Measurements from ENCODE around the gene KLF7. TPM values are rescaled to one million over a fixed set of nuclear protein-coding genes. Genes with fewer than 3 reads are reported as not detected.

The KLF7 gene
- total RNA-seq, 2 experiments from 2014 or later = 90.1 to 96.9 TPM

DNA sequence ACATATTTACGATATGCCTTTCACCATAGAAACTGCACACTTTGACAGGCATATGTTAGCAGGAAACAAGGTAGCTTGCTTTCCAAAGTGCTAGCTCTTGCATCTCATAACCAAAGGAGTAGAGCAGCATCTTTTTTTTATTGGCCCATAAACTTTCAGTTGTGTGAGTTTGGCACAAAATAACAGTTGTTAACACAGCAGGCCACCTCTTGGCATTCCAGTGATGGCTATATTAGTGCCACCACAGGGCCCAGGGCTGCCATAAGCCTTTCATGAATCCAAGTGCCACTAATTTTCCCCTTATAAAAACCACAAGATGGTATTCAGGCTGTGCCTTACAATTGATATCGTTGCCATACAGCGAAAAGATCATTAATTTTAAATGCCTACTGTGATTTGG, 40.3 kb upstream of the KLF7 start:
- Histone ChIP-seq H3K36me3 (ENCODE audit: insufficient read depth, low read length) (no peaks in the 10 kb centered on the region), H3K4me3 (ENCODE audit: low read length) (no peak overlapping the region), H3K9me3 (ENCODE audit: control insufficient read depth in 1 of 2, insufficient read depth in 1 of 2, low read length in 2 of 2) (no peaks in the 10 kb centered on the region), H3K4me1 (ENCODE audit: insufficient read depth, low read length) (no peaks in the 10 kb centered on the region), H3K27me3 (ENCODE audit: control insufficient read depth in 1 of 2, insufficient read depth in 2 of 2, low read length in 2 of 2) (no peaks in the 10 kb centered on the region), H3K27ac (ENCODE audit: low read depth in 1 of 2, low read length in 2 of 2) (no peak overlapping the region)
- Mint-ChIP-seq H3K27me3 (no peaks in the 10 kb centered on the region), H3K36me3 (ENCODE audit: low read depth) (no peaks in the 10 kb centered on the region), H3K27ac (no peak overlapping the region), H3K4me3 (no peak overlapping the region), H3K9me3 (no peaks in the 10 kb centered on the region), H3K4me1 (ENCODE audit: low read depth) (no peaks in the 10 kb centered on the region)
- TF ChIP-seq, protein P1, sequence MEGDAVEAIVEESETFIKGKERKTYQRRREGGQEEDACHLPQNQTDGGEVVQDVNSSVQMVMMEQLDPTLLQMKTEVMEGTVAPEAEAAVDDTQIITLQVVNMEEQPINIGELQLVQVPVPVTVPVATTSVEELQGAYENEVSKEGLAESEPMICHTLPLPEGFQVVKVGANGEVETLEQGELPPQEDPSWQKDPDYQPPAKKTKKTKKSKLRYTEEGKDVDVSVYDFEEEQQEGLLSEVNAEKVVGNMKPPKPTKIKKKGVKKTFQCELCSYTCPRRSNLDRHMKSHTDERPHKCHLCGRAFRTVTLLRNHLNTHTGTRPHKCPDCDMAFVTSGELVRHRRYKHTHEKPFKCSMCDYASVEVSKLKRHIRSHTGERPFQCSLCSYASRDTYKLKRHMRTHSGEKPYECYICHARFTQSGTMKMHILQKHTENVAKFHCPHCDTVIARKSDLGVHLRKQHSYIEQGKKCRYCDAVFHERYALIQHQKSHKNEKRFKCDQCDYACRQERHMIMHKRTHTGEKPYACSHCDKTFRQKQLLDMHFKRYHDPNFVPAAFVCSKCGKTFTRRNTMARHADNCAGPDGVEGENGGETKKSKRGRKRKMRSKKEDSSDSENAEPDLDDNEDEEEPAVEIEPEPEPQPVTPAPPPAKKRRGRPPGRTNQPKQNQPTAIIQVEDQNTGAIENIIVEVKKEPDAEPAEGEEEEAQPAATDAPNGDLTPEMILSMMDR (IDR thresholded peaks at IDR 0.05) = no peak
- ChIA-PET POLR2A (no interaction called here), CTCF (no interaction called here)
- ATAC-seq (ENCODE audit: poor library complexity) (no peak), DNase-seq (no peak)
- intact Hi-C loops (cut with DNase I, micrococcal nuclease) = no loop called here

DNA sequence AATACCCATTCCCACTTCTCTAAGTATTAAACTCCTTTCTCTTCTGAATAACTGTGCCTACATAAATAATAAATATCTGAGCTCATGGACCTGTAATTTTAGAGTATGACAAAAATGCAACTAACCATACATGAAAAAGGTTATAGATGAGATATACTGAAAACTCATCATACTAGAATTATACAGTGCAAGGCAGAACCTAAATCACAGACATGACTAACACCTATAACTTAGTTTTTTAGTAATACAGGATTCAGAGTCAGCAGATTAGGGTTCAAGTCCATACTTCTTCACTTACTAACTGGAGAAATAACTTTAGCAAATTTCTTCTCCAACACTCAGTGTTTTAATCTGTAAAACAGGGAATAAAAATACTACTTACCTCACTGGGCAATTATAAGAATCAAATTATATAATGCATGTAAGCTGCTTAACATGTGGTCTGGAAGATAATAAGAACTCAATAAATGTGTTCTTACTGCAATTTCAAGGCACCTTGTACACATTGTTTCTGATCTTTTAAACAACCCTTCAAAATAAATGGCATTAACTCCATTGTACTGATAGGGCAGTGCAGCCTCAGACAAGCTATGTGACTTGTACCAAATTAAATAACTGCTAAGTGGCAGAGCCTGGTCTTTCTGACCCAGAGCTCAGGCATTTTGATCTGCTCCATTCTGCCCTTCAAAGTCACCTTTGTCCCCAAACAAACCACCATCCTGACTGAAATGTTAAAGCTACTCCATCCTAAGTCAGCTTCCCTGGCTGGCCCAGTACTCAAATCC, 39.6 kb upstream of the KLF7 start:
- TF ChIP-seq, protein P1 (IDR thresholded peaks at IDR 0.05) = no peak
- Mint-ChIP-seq H3K27me3 (no peaks in the 10 kb centered on the region), H3K9me3 (no peaks in the 10 kb centered on the region), H3K36me3 (ENCODE audit: low read depth) (no peaks in the 10 kb centered on the region), H3K4me1 (ENCODE audit: low read depth) (no peaks in the 10 kb centered on the region), H3K27ac (no peak overlapping the region), H3K4me3 (no peak overlapping the region)
- intact Hi-C loops (cut with DNase I, micrococcal nuclease) = no loop called here
- no peaks in the 10 kb centered on the region for H3K4me1 ChIP-seq (ENCODE audit: insufficient read depth, low read length)
- H3K4me3 ChIP-seq (ENCODE audit: low read length) = no peak overlapping the region
- H3K36me3 ChIP-seq (ENCODE audit: insufficient read depth, low read length) = no peaks in the 10 kb centered on the region
- ChIA-PET CTCF (no interaction called here), POLR2A (interaction anchor here (0.9 kb wide), 1 partner anchor 63 kb away, joined by 3 read pairs; no protein-coding TSS in a partner anchor)
- no peak overlapping the region for H3K27ac ChIP-seq (ENCODE audit: low read depth in 1 of 2, low read length in 2 of 2)
- no peak for ATAC-seq (ENCODE audit: poor library complexity)
- DNase-seq = no peak
- no peaks in the 10 kb centered on the region for H3K27me3 ChIP-seq (ENCODE audit: control insufficient read depth in 1 of 2, insufficient read depth in 2 of 2, low read length in 2 of 2)
- H3K9me3 ChIP-seq (ENCODE audit: control insufficient read depth in 1 of 2, insufficient read depth in 1 of 2, low read length in 2 of 2) = no peaks in the 10 kb centered on the region

DNA sequence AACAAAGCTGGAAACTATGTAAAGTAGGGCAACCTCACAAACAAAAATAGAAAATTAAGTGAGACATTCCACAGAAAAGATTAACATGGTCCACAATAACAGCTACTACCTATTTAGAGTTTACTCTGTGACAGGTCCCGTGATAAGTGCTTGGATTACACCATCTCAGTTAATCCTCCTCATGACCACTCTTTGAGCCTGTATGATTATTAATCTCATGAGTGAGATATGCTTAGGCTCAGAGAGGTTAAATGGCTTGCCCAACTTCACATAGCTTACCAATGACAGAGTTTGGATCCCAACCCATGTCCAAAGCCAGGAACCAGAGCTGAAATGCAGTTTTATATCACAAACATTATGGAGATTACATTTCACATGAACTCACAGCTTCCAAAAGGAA, 37.3 kb upstream of the KLF7 start:
- CTCF ChIA-PET = no interaction called here
- Mint-ChIP-seq H3K27ac (no peak overlapping the region), H3K4me3 (no peak overlapping the region), H3K9me3 (no peaks in the 10 kb centered on the region), H3K27me3 (no peaks in the 10 kb centered on the region), H3K36me3 (ENCODE audit: low read depth) (no peaks in the 10 kb centered on the region), H3K4me1 (ENCODE audit: low read depth) (no peaks in the 10 kb centered on the region)
- no peaks in the 10 kb centered on the region for H3K36me3 ChIP-seq (ENCODE audit: insufficient read depth, low read length)
- no peaks in the 10 kb centered on the region for H3K9me3 ChIP-seq (ENCODE audit: control insufficient read depth in 1 of 2, insufficient read depth in 1 of 2, low read length in 2 of 2)
- H3K27me3 ChIP-seq (ENCODE audit: control insufficient read depth in 1 of 2, insufficient read depth in 2 of 2, low read length in 2 of 2) = no peaks in the 10 kb centered on the region
- no peak for ATAC-seq (ENCODE audit: poor library complexity)
- POLR2A ChIA-PET = no interaction called here
- no peaks in the 10 kb centered on the region for H3K4me1 ChIP-seq (ENCODE audit: insufficient read depth, low read length)
- intact Hi-C loops (cut with DNase I, micrococcal nuclease) = no loop called here
- H3K4me3 ChIP-seq (ENCODE audit: low read length) = no peak overlapping the region
- TF ChIP-seq, protein P1 (IDR thresholded peaks at IDR 0.05) = no peak
- DNase-seq = no peak
- H3K27ac ChIP-seq (ENCODE audit: low read depth in 1 of 2, low read length in 2 of 2) = no peak overlapping the region
